Skin of body (tissue), 3 donors: ENCODE measurements around the gene ZNF431. TPM values are rescaled to one million over a fixed set of nuclear protein-coding genes. Genes with fewer than 3 reads are reported as not detected.
"Not testable (repeated sequence)": the region's sequence is repeated elsewhere in the genome, so short reads cannot be mapped to it uniquely, and the experiment has no call there.

Experiments
- DNase-seq: peaks from one replicate; lab custom pipeline; 2025; lab: John Stamatoyannopoulos, UW
- small RNA-seq: library from RNA; depleted of rRNA; stranded (forward); fragments of <200 nt; gene quantifications from one replicate; pipeline ENCODE3, GENCODE V24; 2014; ENCODE audit warnings: low replicate concordance
- total RNA-seq: library from RNA; depleted of rRNA; stranded (reverse); fragments of >200 nt; gene quantifications from one replicate; pipeline ENCODE4 v1.2.3, GENCODE V29; 2014

ZNF431 gene
- total RNA-seq, 1 donor from 2014 or later, result 16.1 TPM

GRCh38 chr19:21143854-21144253, 2.0 kb downstream of the ZNF431 start:
- DNase-seq, result no peak

GRCh38 chr19:21147540-21147939, 5.7 kb downstream of the ZNF431 start:
- DNase-seq, result no peak

GRCh38 chr19:21148681-21149080, 6.8 kb downstream of the ZNF431 start:
- no peak for DNase-seq

GRCh38 chr19:21149877-21150276, 8.0 kb downstream of the ZNF431 start:
- DNase-seq, result no peak

GRCh38 chr19:21151460-21151859, 9.6 kb downstream of the ZNF431 start:
- no peak for DNase-seq

GRCh38 chr19:21158523-21159135, 16.8 kb downstream of the ZNF431 start:
- no peak for DNase-seq

- no peak for DNase-seq
These were observed 22.7 kb downstream of the ZNF431 start for GRCh38 chr19:21164541-21164940.

- no peak for DNase-seq
These were observed 24.6 kb downstream of the ZNF431 start for GRCh38 chr19:21166436-21166835.

- no peak for DNase-seq
These were observed 55.9 kb downstream of the ZNF431 start for GRCh38 chr19:21197590-21198295.

GRCh38 chr19:21202865-21203494, 61.1 kb downstream of the ZNF431 start:
- no peak for DNase-seq

- no peak for DNase-seq
These were observed 68.3 kb downstream of the ZNF431 start for GRCh38 chr19:21210037-21210621.

- DNase-seq, result no peak
These were observed 79.9 kb downstream of the ZNF431 start for GRCh38 chr19:21221693-21222092.

GRCh38 chr19:21229938-21230337, 88.1 kb downstream of the ZNF431 start:
- not testable (repeated sequence) for DNase-seq

- no peak for DNase-seq
These were observed 91.9 kb downstream of the ZNF431 start for GRCh38 chr19:21233691-21234090.

GRCh38 chr19:21236751-21237150, 94.9 kb downstream of the ZNF431 start:
- DNase-seq, result not testable (repeated sequence)

- no peak for DNase-seq
These were observed 96.8 kb downstream of the ZNF431 start for GRCh38 chr19:21238670-21239069.

Small RNA genes within 50 kb of the gene (small RNA-seq; reads per million reads assigned to genes)
- gene RNA5SP469, result not detected

Other genes with a start within 250 kb of the ZNF431 start
- gene ZNF85, start 218.8 kb upstream of the ZNF431 start, total RNA-seq, result 14.7 TPM
- 22.9 TPM for gene ZNF430, start 121.4 kb upstream of the ZNF431 start, total RNA-seq
- 15.8 TPM for gene ZNF714, start 59.8 kb upstream of the ZNF431 start, total RNA-seq
- 17.3 TPM for gene ZNF708, start 187.4 kb downstream of the ZNF431 start, total RNA-seq
- gene ZNF738, start 217.0 kb downstream of the ZNF431 start, total RNA-seq, result 10.0 TPM